Activated CD8-positive, alpha-beta memory T cell treated with anti-CD3 and anti-CD28 coated beads for 1 hour (primary cell): ENCODE results near the gene NUDT1.

Experiments
- DNase-seq, 2 donors: peaks; one replicate each; pipeline ENCODE4 v3.0.0-alpha.2; 2020; ENCODE audit warnings: low read depth in 1 of 2; ENCODE audit errors: extremely low read depth in 1 of 2

Gene NUDT1

GRCh38 chr7:2223321-2223720 is 18.7 kb upstream of the NUDT1 start:
- no peak for DNase-seq

- no peak for DNase-seq
These were observed 17.5 kb upstream of the NUDT1 start for GRCh38 chr7:2224491-2224928.

GRCh38 chr7:2224934-2225333 is 17.1 kb upstream of the NUDT1 start:
- DNase-seq: no peak

- DNase-seq: no peak
These were observed 16.7 kb upstream of the NUDT1 start for GRCh38 chr7:2225336-2225735.

- DNase-seq: no peak
These were observed 16.2 kb upstream of the NUDT1 start for GRCh38 chr7:2225830-2226229.

GRCh38 chr7:2227699-2228098 is 14.3 kb upstream of the NUDT1 start:
- no peak for DNase-seq

- DNase-seq: no peak
These were observed 13.1 kb upstream of the NUDT1 start for GRCh38 chr7:2228921-2229320.

- no peak for DNase-seq
These were observed 12.6 kb upstream of the NUDT1 start for GRCh38 chr7:2229467-2229866.

- no peak for DNase-seq
These were observed 11.8 kb upstream of the NUDT1 start for GRCh38 chr7:2230226-2230625.

GRCh38 chr7:2230882-2231281 is 11.1 kb upstream of the NUDT1 start:
- no peak for DNase-seq

- peak in 1 of 2 donors; percentile 11 for DNase-seq
These were observed 9.8 kb upstream of the NUDT1 start for GRCh38 chr7:2231992-2232765.

GRCh38 chr7:2232766-2233520 is 9.1 kb upstream of the NUDT1 start, which contains the start of gene MAD1L1:
MAD1L1 (minus strand) TSS chr7:2232945; CDS start chr7:2230133, 2,812 bp downstream.
- peak; percentile 69 to 80 for DNase-seq

- no peak for DNase-seq
These were observed 8.1 kb upstream of the NUDT1 start for GRCh38 chr7:2233926-2234325.

- no peak for DNase-seq
These were observed 4.9 kb upstream of the NUDT1 start for GRCh38 chr7:2237109-2237602.

- DNase-seq: no peak
These were observed 2.8 kb upstream of the NUDT1 start for GRCh38 chr7:2239242-2239641.

- no peak for DNase-seq
These were observed 759 bp downstream of the NUDT1 start for GRCh38 chr7:2242541-2243429.

GRCh38 chr7:2243458-2243857 is 1.4 kb downstream of the NUDT1 start:
- no peak for DNase-seq

- DNase-seq: no peak
These were observed 2.5 kb downstream of the NUDT1 start for GRCh38 chr7:2244404-2244995.

- no peak for DNase-seq
These were observed 4.1 kb downstream of the NUDT1 start for GRCh38 chr7:2245883-2246675.
